ENCODE results near the gene LDHA. TPM values are rescaled to one million over a fixed set of nuclear protein-coding genes. Genes with fewer than 3 reads are reported as not detected.
"Not testable (repeated sequence)": the region's sequence is repeated elsewhere in the genome, so short reads cannot be mapped to it uniquely, and the experiment has no call there.

The LDHA gene
- total and polyA plus RNA-seq, 5 donors from 2014 or later, result 234 to 569 (median 388) TPM

GRCh38 chr11:18394928-18395734 is 768 bp downstream of the LDHA start:
- peak overlapping the region; percentile 89 for H3K27ac ChIP-seq (ENCODE audit: insufficient read depth, low read length, poor library complexity, severe bottlenecking)

GRCh38 chr11:18395735-18396504 is 1.6 kb downstream of the LDHA start:
- Mint-ChIP-seq H3K36me3 (peaks cover 28% of the 10 kb centered on the region), H3K27ac (peak overlapping the region; percentile 89 to 98 (median 97)), H3K4me1 (peaks cover 16 to 43% (median 31%) of the 10 kb centered on the region in 4 donors), H3K27me3 (no peaks in the 10 kb centered on the region), H3K9me3 (no peaks in the 10 kb centered on the region), H3K4me3 (peak overlapping the region; percentile 95 to 99 (median 98))
- ATAC-seq (ENCODE audit: low read depth in 2 of 2), result peak; percentile 66 to 68
- Histone ChIP-seq H3K36me3 (ENCODE audit: control insufficient read depth, insufficient read depth, low read length) (peaks cover 42% of the 10 kb centered on the region), H3K9me3 (ENCODE audit: control insufficient read depth in 2 of 2, low read length in 2 of 2) (no peaks in the 10 kb centered on the region), H3K4me1 (ENCODE audit: control insufficient read depth, insufficient read depth, low read length, poor library complexity, severe bottlenecking) (peaks cover 29% of the 10 kb centered on the region), H3K4me3 (ENCODE audit: low read depth, low read length) (peak overlapping the region; percentile 95), H3K27ac (ENCODE audit: insufficient read depth, low read length, poor library complexity, severe bottlenecking) (peak overlapping the region; percentile 89), H3K27me3 (ENCODE audit: control insufficient read depth, insufficient read depth, low read length) (no peaks in the 10 kb centered on the region)
- peak; percentile 92 to 98 (median 97) for DNase-seq

More at GRCh38 chr11:18394928-18395734, 768 bp downstream of the LDHA start:
- Mint-ChIP-seq H3K27me3 (no peaks in the 10 kb centered on the region), H3K27ac (peak overlapping the region; percentile 89 to 98 (median 97)), H3K4me1 (peaks cover 16 to 41% (median 27%) of the 10 kb centered on the region in 4 donors), H3K36me3 (peaks cover 21% of the 10 kb centered on the region), H3K9me3 (no peaks in the 10 kb centered on the region), H3K4me3 (peak overlapping the region; percentile 95 to 99 (median 98))
- ATAC-seq (ENCODE audit: low read depth in 2 of 2) (no peak), DNase-seq (peak in 1 of 3 donors; percentile 41)
- Histone ChIP-seq H3K27me3 (ENCODE audit: control insufficient read depth, insufficient read depth, low read length) (no peaks in the 10 kb centered on the region), H3K36me3 (ENCODE audit: control insufficient read depth, insufficient read depth, low read length) (peaks cover 35% of the 10 kb centered on the region), H3K9me3 (ENCODE audit: control insufficient read depth in 2 of 2, low read length in 2 of 2) (no peaks in the 10 kb centered on the region), H3K4me1 (ENCODE audit: control insufficient read depth, insufficient read depth, low read length, poor library complexity, severe bottlenecking) (peaks cover 29% of the 10 kb centered on the region), H3K4me3 (ENCODE audit: low read depth, low read length) (peak overlapping the region; percentile 95)

- peaks cover 32% of the 10 kb centered on the region for H3K36me3 Mint-ChIP-seq
Measured at GRCh38 chr11:18397921-18398320, 3.6 kb downstream of the LDHA start.

GRCh38 chr11:18401077-18401476 is 6.7 kb downstream of the LDHA start:
- H3K27me3 Mint-ChIP-seq; H3K9me3 ChIP-seq (ENCODE audit: control insufficient read depth in 2 of 2, low read length in 2 of 2); H3K27ac ChIP-seq (ENCODE audit: insufficient read depth, low read length, poor library complexity, severe bottlenecking); DNase-seq; H3K27me3 ChIP-seq (ENCODE audit: control insufficient read depth, insufficient read depth, low read length); H3K9me3 Mint-ChIP-seq; H3K27ac Mint-ChIP-seq; H3K4me3 ChIP-seq (ENCODE audit: low read depth, low read length); ATAC-seq (ENCODE audit: low read depth in 2 of 2): not testable (repeated sequence)
- Histone ChIP-seq H3K4me1 (ENCODE audit: control insufficient read depth, insufficient read depth, low read length, poor library complexity, severe bottlenecking) (peaks cover 12% of the 10 kb centered on the region), H3K36me3 (ENCODE audit: control insufficient read depth, insufficient read depth, low read length) (peaks cover 86% of the 10 kb centered on the region)
- peak overlapping the region in 1 of 4 donors; percentile 26 for H3K4me3 Mint-ChIP-seq
- H3K36me3 Mint-ChIP-seq, result peaks cover 46% of the 10 kb centered on the region
- H3K4me1 Mint-ChIP-seq, result peaks cover 16 to 40% (median 31%) of the 10 kb centered on the region in 4 donors

More at GRCh38 chr11:18397921-18398320, 3.6 kb downstream of the LDHA start:
- H3K4me3 Mint-ChIP-seq, result peak overlapping the region in 3 of 4 donors; percentile 2 to 55 (median 18)
- no peaks in the 10 kb centered on the region for H3K9me3 Mint-ChIP-seq
- Histone ChIP-seq H3K9me3 (ENCODE audit: control insufficient read depth in 2 of 2, low read length in 2 of 2) (no peaks in the 10 kb centered on the region), H3K27ac (ENCODE audit: insufficient read depth, low read length, poor library complexity, severe bottlenecking) (no peak overlapping the region), H3K27me3 (ENCODE audit: control insufficient read depth, insufficient read depth, low read length) (no peaks in the 10 kb centered on the region), H3K36me3 (ENCODE audit: control insufficient read depth, insufficient read depth, low read length) (peaks cover 56% of the 10 kb centered on the region), H3K4me3 (ENCODE audit: low read depth, low read length) (no peak overlapping the region), H3K4me1 (ENCODE audit: control insufficient read depth, insufficient read depth, low read length, poor library complexity, severe bottlenecking) (peaks cover 29% of the 10 kb centered on the region)
- H3K27me3 Mint-ChIP-seq, result no peaks in the 10 kb centered on the region
- ATAC-seq (ENCODE audit: low read depth in 2 of 2) (no peak), DNase-seq (no peak)
- peak overlapping the region in 1 of 3 donors; percentile 12 for H3K27ac Mint-ChIP-seq
- peaks cover 16 to 42% (median 30%) of the 10 kb centered on the region in 4 donors for H3K4me1 Mint-ChIP-seq

- Histone ChIP-seq H3K36me3 (ENCODE audit: control insufficient read depth, insufficient read depth, low read length) (peaks cover 85% of the 10 kb centered on the region), H3K4me1 (ENCODE audit: control insufficient read depth, insufficient read depth, low read length, poor library complexity, severe bottlenecking) (no peaks in the 10 kb centered on the region), H3K9me3 (ENCODE audit: control insufficient read depth in 2 of 2, low read length in 2 of 2) (no peaks in the 10 kb centered on the region), H3K27me3 (ENCODE audit: control insufficient read depth, insufficient read depth, low read length) (no peaks in the 10 kb centered on the region), H3K27ac (ENCODE audit: insufficient read depth, low read length, poor library complexity, severe bottlenecking) (no peak overlapping the region), H3K4me3 (ENCODE audit: low read depth, low read length) (no peak overlapping the region)
- ATAC-seq (ENCODE audit: low read depth in 2 of 2), result no peak
- H3K9me3 Mint-ChIP-seq, result no peaks in the 10 kb centered on the region
- no peak overlapping the region for H3K27ac Mint-ChIP-seq
- DNase-seq, result no peak
- H3K27me3 Mint-ChIP-seq, result no peaks in the 10 kb centered on the region
- peaks cover 2 to 24% (median 11%) of the 10 kb centered on the region in 4 donors for H3K4me1 Mint-ChIP-seq
- H3K36me3 Mint-ChIP-seq, result peaks cover 47% of the 10 kb centered on the region
- H3K4me3 Mint-ChIP-seq, result no peak overlapping the region
Measured at GRCh38 chr11:18404062-18404461, 9.7 kb downstream of the LDHA start.

- H3K27me3 Mint-ChIP-seq; DNase-seq; ATAC-seq (ENCODE audit: low read depth in 2 of 2); H3K9me3 ChIP-seq (ENCODE audit: control insufficient read depth in 2 of 2, low read length in 2 of 2); H3K27ac ChIP-seq (ENCODE audit: insufficient read depth, low read length, poor library complexity, severe bottlenecking); H3K9me3 Mint-ChIP-seq; H3K27me3 ChIP-seq (ENCODE audit: control insufficient read depth, insufficient read depth, low read length); H3K4me3 Mint-ChIP-seq; H3K4me1 ChIP-seq (ENCODE audit: control insufficient read depth, insufficient read depth, low read length, poor library complexity, severe bottlenecking); H3K4me3 ChIP-seq (ENCODE audit: low read depth, low read length): not testable (repeated sequence)
- Mint-ChIP-seq H3K4me1 (peaks cover 6 to 21% (median 11%) of the 10 kb centered on the region in 4 donors), H3K27ac (peak overlapping the region in 2 of 3 donors; percentile 5 to 41), H3K36me3 (peaks cover 36% of the 10 kb centered on the region)
- H3K36me3 ChIP-seq (ENCODE audit: control insufficient read depth, insufficient read depth, low read length), result peaks cover 59% of the 10 kb centered on the region
Measured at GRCh38 chr11:18407400-18407799, 13.0 kb downstream of the LDHA start.

GRCh38 chr11:18408558-18409291 is 14.4 kb downstream of the LDHA start:
- peak overlapping the region in 2 of 3 donors; percentile 56 to 66 for H3K27ac Mint-ChIP-seq
- ATAC-seq (ENCODE audit: low read depth in 2 of 2), result no peak

More at GRCh38 chr11:18408558-18409291, 14.4 kb downstream of the LDHA start:
- peaks cover 45% of the 10 kb centered on the region for H3K36me3 ChIP-seq (ENCODE audit: control insufficient read depth, insufficient read depth, low read length)
- DNase-seq, result no peak
- no peaks in the 10 kb centered on the region for H3K9me3 ChIP-seq (ENCODE audit: control insufficient read depth in 2 of 2, low read length in 2 of 2)
- no peak overlapping the region for H3K4me3 ChIP-seq (ENCODE audit: low read depth, low read length)
- peaks cover 6% of the 10 kb centered on the region for H3K4me1 ChIP-seq (ENCODE audit: control insufficient read depth, insufficient read depth, low read length, poor library complexity, severe bottlenecking)
- Mint-ChIP-seq H3K36me3 (peaks cover 24% of the 10 kb centered on the region), H3K27me3 (no peaks in the 10 kb centered on the region), H3K9me3 (peaks cover 0 to 2% (median 0%) of the 10 kb centered on the region in 7 donors), H3K4me3 (no peak overlapping the region), H3K4me1 (peaks cover 5 to 9% (median 8%) of the 10 kb centered on the region in 4 donors)
- H3K27me3 ChIP-seq (ENCODE audit: control insufficient read depth, insufficient read depth, low read length), result no peaks in the 10 kb centered on the region
- no peak overlapping the region for H3K27ac ChIP-seq (ENCODE audit: insufficient read depth, low read length, poor library complexity, severe bottlenecking)

Data from CD4-positive, CD25-positive, alpha-beta regulatory T cell (primary cell).